GM12865 (cell line): Measurements from ENCODE around the gene NXPH2.

ENCODE experiments used
- DNase-seq: peaks from one replicate; pipeline ENCODE4 v3.0.0; 2010; ENCODE audit warnings: low read depth
- H3K4me3 ChIP-seq: 2 replicates; pipeline ENCODE4 v1.5.1; 2011; ENCODE audit warnings: mild to moderate bottlenecking, low read depth, low read length, control low read depth
- TF ChIP-seq, protein P1 (sequence below): IDR thresholded peaks from 2 replicates; pipeline ENCODE4 v1.5.1; 2011; ENCODE audit warnings: low read length, control low read depth, low read depth, inconsistent platforms; ENCODE audit not compliant: insufficient read depth; ENCODE audit errors: missing control alignments

The NXPH2 gene

DNA sequence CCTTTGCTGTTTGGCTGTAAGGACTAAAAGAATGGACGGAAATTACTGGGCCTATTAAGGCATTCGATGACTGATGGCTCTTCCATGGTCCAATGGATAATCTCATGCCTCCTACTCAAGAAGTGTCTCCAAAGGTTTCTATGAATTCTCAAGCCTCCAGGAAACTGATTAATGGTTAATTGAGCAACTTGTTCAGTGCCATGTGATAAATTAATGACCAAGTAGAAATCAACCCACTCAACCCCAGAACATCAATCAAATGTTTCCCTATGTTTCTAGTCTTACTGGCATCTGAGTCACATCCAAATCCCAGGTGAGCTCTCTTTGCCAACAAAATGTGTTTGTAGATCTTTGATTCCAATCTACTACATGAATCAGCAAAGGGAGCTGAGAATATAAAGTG, 103.6 kb downstream of the NXPH2 start:
- H3K4me3 ChIP-seq = no peak overlapping the region
- no peak for DNase-seq
- TF ChIP-seq, protein P1, sequence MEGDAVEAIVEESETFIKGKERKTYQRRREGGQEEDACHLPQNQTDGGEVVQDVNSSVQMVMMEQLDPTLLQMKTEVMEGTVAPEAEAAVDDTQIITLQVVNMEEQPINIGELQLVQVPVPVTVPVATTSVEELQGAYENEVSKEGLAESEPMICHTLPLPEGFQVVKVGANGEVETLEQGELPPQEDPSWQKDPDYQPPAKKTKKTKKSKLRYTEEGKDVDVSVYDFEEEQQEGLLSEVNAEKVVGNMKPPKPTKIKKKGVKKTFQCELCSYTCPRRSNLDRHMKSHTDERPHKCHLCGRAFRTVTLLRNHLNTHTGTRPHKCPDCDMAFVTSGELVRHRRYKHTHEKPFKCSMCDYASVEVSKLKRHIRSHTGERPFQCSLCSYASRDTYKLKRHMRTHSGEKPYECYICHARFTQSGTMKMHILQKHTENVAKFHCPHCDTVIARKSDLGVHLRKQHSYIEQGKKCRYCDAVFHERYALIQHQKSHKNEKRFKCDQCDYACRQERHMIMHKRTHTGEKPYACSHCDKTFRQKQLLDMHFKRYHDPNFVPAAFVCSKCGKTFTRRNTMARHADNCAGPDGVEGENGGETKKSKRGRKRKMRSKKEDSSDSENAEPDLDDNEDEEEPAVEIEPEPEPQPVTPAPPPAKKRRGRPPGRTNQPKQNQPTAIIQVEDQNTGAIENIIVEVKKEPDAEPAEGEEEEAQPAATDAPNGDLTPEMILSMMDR = no peak

DNA sequence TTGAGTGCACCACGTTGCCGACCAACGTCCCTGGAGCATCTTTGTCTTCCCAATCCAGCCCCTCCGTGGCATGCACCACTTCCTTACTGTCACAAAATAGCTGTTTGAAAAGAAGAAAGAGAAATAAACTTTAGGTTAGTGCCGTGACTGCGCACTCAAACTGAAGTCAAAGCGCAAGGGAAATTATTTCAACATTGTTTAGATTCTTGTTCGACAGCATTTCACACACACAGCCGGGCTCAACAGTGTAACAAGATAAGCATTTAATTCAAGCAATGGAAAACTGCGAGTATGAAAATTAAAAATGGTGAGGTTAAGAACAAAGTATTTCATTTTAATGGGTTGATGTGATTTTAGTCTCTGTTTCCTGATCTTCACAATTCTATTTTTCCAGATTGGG, 108.6 kb downstream of the NXPH2 start:
- H3K4me3 ChIP-seq = no peak overlapping the region
- DNase-seq = no peak
- TF ChIP-seq, protein P1 = no peak

DNA sequence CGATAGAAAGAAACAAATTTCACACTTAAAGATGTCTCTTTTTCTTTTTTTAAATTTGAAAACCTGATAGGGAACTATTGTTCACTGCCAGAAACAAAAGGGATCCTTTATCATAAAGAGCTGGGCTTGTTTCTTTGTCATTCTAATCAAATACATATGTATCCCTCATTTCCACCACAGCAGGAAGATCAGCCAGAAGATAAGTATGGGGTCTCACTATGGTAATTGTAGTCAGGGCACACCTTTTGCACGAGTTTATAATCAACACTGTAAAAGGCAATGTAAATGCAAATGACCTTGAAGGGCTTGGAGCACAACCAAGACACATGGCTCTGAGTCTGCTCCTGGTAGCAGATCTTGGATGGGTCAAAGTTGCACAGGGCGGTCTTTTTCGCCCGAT, 109.5 kb downstream of the NXPH2 start:
- TF ChIP-seq, protein P1 = no peak
- H3K4me3 ChIP-seq = no peak overlapping the region
- DNase-seq = no peak

DNA sequence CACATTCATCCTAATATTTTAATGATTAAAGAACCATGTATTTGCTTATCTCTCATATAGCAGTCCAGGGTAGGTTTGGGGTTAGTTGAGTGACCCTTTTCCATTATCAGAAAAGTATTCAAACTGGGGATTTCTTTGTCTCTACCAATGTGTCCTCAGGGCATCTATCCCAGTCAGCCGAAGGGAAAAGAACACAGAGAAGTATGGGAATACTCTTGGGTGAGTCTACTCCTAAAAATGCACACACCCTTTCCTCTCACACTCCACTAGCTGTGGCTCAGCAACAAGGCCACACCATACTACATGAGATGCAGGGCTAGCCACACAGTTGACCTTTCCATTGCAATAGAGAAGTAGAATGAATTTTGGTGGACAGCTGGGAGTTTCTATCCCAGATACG, 114.3 kb downstream of the NXPH2 start:
- TF ChIP-seq, protein P1 = no peak
- no peak for DNase-seq
- H3K4me3 ChIP-seq = no peak overlapping the region

DNA sequence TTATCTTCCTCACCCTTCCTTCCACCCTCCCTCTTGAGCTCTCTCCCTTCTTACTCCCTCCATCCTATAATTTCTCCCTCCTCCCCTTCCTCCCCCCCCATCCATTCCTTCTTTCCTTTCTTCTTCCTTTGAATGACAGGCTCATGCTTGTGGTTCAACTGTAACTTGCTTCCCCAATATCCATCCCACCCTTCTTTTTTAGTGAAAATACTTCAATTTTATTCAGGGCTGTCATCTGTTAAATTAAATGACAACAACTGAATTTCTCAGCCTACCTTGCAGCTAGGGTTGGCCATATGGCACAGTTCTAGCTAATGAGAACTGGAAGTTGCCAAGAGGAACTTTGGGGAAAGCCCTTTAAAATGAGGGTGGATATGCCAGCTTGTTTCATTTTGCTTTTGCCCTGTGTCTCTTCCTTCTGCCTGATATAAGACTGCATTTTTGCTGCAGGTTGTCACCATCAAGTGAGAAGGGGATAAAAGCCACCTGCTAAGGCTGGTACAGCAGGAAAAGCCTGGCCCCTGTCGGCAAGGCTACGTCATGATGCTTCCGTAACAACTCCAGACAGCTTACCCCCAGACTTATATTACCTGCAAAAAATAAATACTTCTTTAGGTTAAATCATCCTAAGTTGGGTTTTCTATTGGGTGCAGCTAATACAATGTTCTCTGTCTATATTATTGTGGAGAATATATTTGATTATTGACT, 121.8 kb downstream of the NXPH2 start:
- TF ChIP-seq, protein P1 = no peak
- no peak for DNase-seq
- no peak overlapping the region for H3K4me3 ChIP-seq

DNA sequence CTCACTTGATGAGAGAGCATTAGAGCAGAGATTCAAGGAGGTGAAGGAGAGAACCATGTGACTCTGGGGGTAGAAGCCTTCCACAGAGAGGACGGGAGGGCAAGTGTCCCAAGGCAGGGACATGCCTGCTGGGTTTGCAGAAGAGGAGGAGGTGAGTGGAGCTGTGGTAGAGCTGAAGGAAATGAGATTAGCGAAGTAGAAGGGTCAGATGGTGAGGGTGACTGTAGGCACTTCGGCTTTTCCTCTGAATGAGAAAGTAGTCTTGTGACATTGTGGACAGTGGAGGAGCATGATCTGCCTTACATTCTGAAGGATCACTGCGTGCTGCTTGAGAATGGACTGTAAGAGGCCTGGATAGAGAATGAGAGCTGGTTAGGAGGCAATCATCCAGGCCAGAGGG, 126.0 kb downstream of the NXPH2 start:
- TF ChIP-seq, protein P1 = no peak
- DNase-seq = no peak
- H3K4me3 ChIP-seq = no peak overlapping the region

DNA sequence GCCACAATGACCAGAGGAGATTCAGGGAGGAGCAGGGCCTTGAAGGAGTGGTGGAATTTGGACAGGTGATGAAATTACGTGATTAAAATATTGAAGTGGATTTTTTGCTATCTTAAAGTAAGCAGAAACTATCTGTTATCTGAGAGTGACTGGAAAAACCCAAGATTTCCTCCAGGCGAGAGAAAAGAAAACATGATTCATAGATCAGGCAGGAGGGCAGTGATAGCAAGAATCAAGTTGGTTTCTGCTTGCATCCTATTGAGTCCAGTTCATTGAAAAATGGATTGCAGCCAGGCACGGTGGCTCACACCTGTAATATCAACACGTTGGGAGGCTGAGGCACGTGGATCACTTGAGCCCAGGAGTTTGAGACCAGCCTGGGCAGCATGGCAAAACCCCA, 127.8 kb downstream of the NXPH2 start:
- TF ChIP-seq, protein P1 = no peak
- no peak for DNase-seq
- H3K4me3 ChIP-seq = no peak overlapping the region
